GM19025 (cell line): Measurements from ENCODE around the gene COMMD10.

Experiments used
- ATAC-seq: cut with Tn5 transposase; IDR thresholded peaks from one replicate; pipeline ENCODE4 v1.9.1; 2021; ENCODE audit warnings: mild to moderate bottlenecking, low read depth, moderate library complexity; ENCODE audit not compliant: unreplicated experiment

Gene COMMD10

GRCh38 chr5:116340799-116341198, 256.0 kb downstream of the COMMD10 start:
- ATAC-seq, result no peak
